Lower lobe of right lung (tissue), 2 donors: ENCODE measurements around the gene MTCP1. TPM values are rescaled to one million over a fixed set of nuclear protein-coding genes. Genes with fewer than 3 reads are reported as not detected.

Experiments
- ATAC-seq, 2 donors: fragments of 200-7000 bp; cut with Tn5 transposase; one replicate each; pipeline ENCODE4 v1.9.1; 2020 to 2022; ENCODE audit warnings: mild to moderate bottlenecking in 2 of 2, moderate library complexity in 2 of 2
- DNase-seq: peaks from one replicate; pipeline ENCODE4 v3.0.0-alpha.2; 2020
- H3K27ac ChIP-seq: fragments of 200-600 bp; one replicate; pipeline ENCODE4 v1.8.0; 2022
- H3K27me3 ChIP-seq: fragments of 200-600 bp; one replicate; pipeline ENCODE4 v1.8.0; 2022; ENCODE audit warnings: low read depth
- H3K36me3 ChIP-seq: fragments of 200-600 bp; one replicate; pipeline ENCODE4 v1.8.0; 2022; ENCODE audit warnings: mild to moderate bottlenecking
- H3K4me1 ChIP-seq: fragments of 200-600 bp; one replicate; pipeline ENCODE4 v1.8.0; 2022
- H3K4me3 ChIP-seq: fragments of 200-600 bp; one replicate; pipeline ENCODE4 v1.8.0; 2022; ENCODE audit warnings: mild to moderate bottlenecking
- H3K9me3 ChIP-seq: fragments of 200-600 bp; one replicate; pipeline ENCODE4 v1.8.0; 2022
- CTCF ChIP-seq: fragments of 200-600 bp; IDR thresholded peaks from one replicate; pipeline ENCODE4 v1.8.0; 2022; ENCODE audit warnings: antibody characterized with exemption, mild to moderate bottlenecking
- intact Hi-C: fragments of 100-400 bp; cut with DNase I; formaldehyde crosslinking; loops from one replicate; pipeline ENCODE4 v1.11.0; 2022
- total RNA-seq: library from RNA; stranded (reverse); fragmentation: NEBNext Ultra II Directional; extraction: Animal tissue kit (Norgen Biotek cat#: 25700); gene quantifications from one replicate; pipeline ENCODE4 v1.2.1, GENCODE V29; 2021
- donor health status: DM: no; HTN: yes; CAD: no; lungs with severe emphysema.

Gene MTCP1
- total RNA-seq, 1 donor from 2014 or later, result 13.2 TPM

- Histone ChIP-seq H3K9me3 (no peaks in the 10 kb centered on the region), H3K27ac (no peak overlapping the region), H3K4me1 (no peaks in the 10 kb centered on the region), H3K36me3 (peaks cover 23% of the 10 kb centered on the region), H3K27me3 (no peaks in the 10 kb centered on the region), H3K4me3 (no peak overlapping the region)
- DNase-seq (no peak), ATAC-seq (no peak)
- no peak for TF ChIP-seq CTCF
- intact Hi-C loops, result loop anchor here (10.0 kb wide), 1 partner anchor 51 kb away; no protein-coding TSS in a partner anchor
Measured at GRCh38 chrX:155035688-155036087, 35.2 kb downstream of the MTCP1 start.

GRCh38 chrX:155031657-155032056 is 39.3 kb downstream of the MTCP1 start:
- H3K27me3 ChIP-seq, result no peaks in the 10 kb centered on the region
- H3K36me3 ChIP-seq, result peaks cover 23% of the 10 kb centered on the region
- intact Hi-C loops, result loop anchor here (10.0 kb wide), 1 partner anchor 47 kb away; no protein-coding TSS in a partner anchor
- ATAC-seq, result no peak
- H3K4me3 ChIP-seq, result no peak overlapping the region
- no peak for DNase-seq
- TF ChIP-seq CTCF, result no peak
- H3K9me3 ChIP-seq, result no peaks in the 10 kb centered on the region
- H3K4me1 ChIP-seq, result peaks cover 8% of the 10 kb centered on the region
- H3K27ac ChIP-seq, result no peak overlapping the region

- H3K4me3 ChIP-seq, result no peak overlapping the region
- intact Hi-C loops, result no loop called here
- H3K27me3 ChIP-seq, result no peaks in the 10 kb centered on the region
- H3K9me3 ChIP-seq, result no peaks in the 10 kb centered on the region
- H3K4me1 ChIP-seq, result peaks cover 8% of the 10 kb centered on the region
- peaks cover 7% of the 10 kb centered on the region for H3K36me3 ChIP-seq
- no peak overlapping the region for H3K27ac ChIP-seq
- DNase-seq (no peak), ATAC-seq (no peak)
- no peak for TF ChIP-seq CTCF
Measured at GRCh38 chrX:155028877-155029291, 42.1 kb downstream of the MTCP1 start.

- no peak for ATAC-seq
- TF ChIP-seq CTCF, result no peak
- Histone ChIP-seq H3K27ac (peak overlapping the region; percentile 98), H3K9me3 (no peaks in the 10 kb centered on the region), H3K36me3 (no peaks in the 10 kb centered on the region), H3K4me3 (peak overlapping the region; percentile 61), H3K4me1 (peaks cover 8% of the 10 kb centered on the region), H3K27me3 (no peaks in the 10 kb centered on the region)
- DNase-seq, result no peak
- intact Hi-C loops, result no loop called here
Measured at GRCh38 chrX:155028129-155028528, 42.8 kb downstream of the MTCP1 start.

- intact Hi-C loops, result no loop called here
- no peak for TF ChIP-seq CTCF
- Histone ChIP-seq H3K4me1 (peaks cover 8% of the 10 kb centered on the region), H3K4me3 (peak overlapping the region; percentile 61), H3K27me3 (no peaks in the 10 kb centered on the region), H3K27ac (peak overlapping the region; percentile 98), H3K36me3 (no peaks in the 10 kb centered on the region), H3K9me3 (no peaks in the 10 kb centered on the region)
- DNase-seq, result no peak
- peak; percentile 25 to 46 for ATAC-seq
Measured at GRCh38 chrX:155027509-155028066, 43.3 kb downstream of the MTCP1 start.
